DND-41 (cell line): ENCODE measurements around the gene AREG.

Experiments used
- ATAC-seq: fragments of 200-7000 bp; cut with Tn5 transposase; 3 replicates; pipeline ENCODE4 v1.9.1; 2021; ENCODE audit warnings: low read depth; ENCODE audit not compliant: insufficient read depth
- DNase-seq: peaks from one replicate; pipeline ENCODE4 v3.0.0-alpha.2; 2020
- H2AFZ ChIP-seq: 2 replicates; pipeline ENCODE4 v1.6.0; 2012; ENCODE audit warnings: low read depth, low read length
- H3K27ac ChIP-seq: 2 replicates; pipeline ENCODE4 v1.5.1; 2012; ENCODE audit warnings: low read length, inconsistent platforms
- H3K27me3 ChIP-seq: fragments of 200-600 bp; sonication (generic); 2 replicates; pipeline ENCODE4 v1.6.0; 2012; ENCODE audit warnings: low read length, mild to moderate bottlenecking, inconsistent platforms; ENCODE audit not compliant: insufficient read depth, poor library complexity
- H3K36me3 ChIP-seq: 2 replicates; pipeline ENCODE4 v1.5.1; 2012; ENCODE audit warnings: low read length, inconsistent platforms; ENCODE audit not compliant: insufficient read depth
- H3K4me1 ChIP-seq: 2 replicates; pipeline ENCODE4 v1.5.1; 2012; ENCODE audit warnings: mild to moderate bottlenecking, low read length; ENCODE audit not compliant: insufficient read depth
- H3K4me2 ChIP-seq: 2 replicates; pipeline ENCODE4 v1.6.0; 2012; ENCODE audit warnings: mild to moderate bottlenecking, moderate library complexity, low read length, inconsistent platforms; ENCODE audit not compliant: insufficient read depth
- H3K4me3 ChIP-seq, 2 experiments: fragments of 200-600 bp in 1 of 2; shearing (Covaris generic) in 1 of 2; 2 replicates each; pipeline ENCODE4 v1.5.1; 2012 to 2016; ENCODE audit warnings: inconsistent platforms in 2 of 2, low read length in 2 of 2, mild to moderate bottlenecking in 2 of 2, low read depth in 1 of 2, moderate library complexity in 1 of 2
- H3K79me2 ChIP-seq: 2 replicates; pipeline ENCODE4 v1.6.0; 2012; ENCODE audit warnings: low read length, inconsistent platforms; ENCODE audit not compliant: insufficient read depth
- H3K9ac ChIP-seq: 2 replicates; pipeline ENCODE4 v1.6.0; 2012; ENCODE audit warnings: low read depth, mild to moderate bottlenecking, inconsistent platforms, low read length, moderate library complexity
- H3K9me3 ChIP-seq: 2 replicates; pipeline ENCODE4 v1.5.1; 2012; ENCODE audit warnings: low read length, moderate library complexity, mild to moderate bottlenecking, inconsistent platforms; ENCODE audit not compliant: insufficient read depth, severe bottlenecking
- H4K20me1 ChIP-seq: 2 replicates; pipeline ENCODE4 v1.6.0; 2012; ENCODE audit warnings: low read length; ENCODE audit not compliant: insufficient read depth
- EZH2 ChIP-seq: IDR thresholded peaks from 3 replicates; pipeline ENCODE4 v1.6.1; 2012; ENCODE audit warnings: borderline replicate concordance, low read depth, mild to moderate bottlenecking, moderate library complexity, low read length, inconsistent platforms; ENCODE audit not compliant: severe bottlenecking
- TF ChIP-seq, protein P1 (sequence below): IDR thresholded peaks from 2 replicates; pipeline ENCODE4 v1.5.1; 2012; ENCODE audit warnings: borderline replicate concordance, low read length, moderate library complexity, mild to moderate bottlenecking; ENCODE audit not compliant: poor library complexity, severe bottlenecking; ENCODE audit errors: extremely low read depth

AREG gene

DNA sequence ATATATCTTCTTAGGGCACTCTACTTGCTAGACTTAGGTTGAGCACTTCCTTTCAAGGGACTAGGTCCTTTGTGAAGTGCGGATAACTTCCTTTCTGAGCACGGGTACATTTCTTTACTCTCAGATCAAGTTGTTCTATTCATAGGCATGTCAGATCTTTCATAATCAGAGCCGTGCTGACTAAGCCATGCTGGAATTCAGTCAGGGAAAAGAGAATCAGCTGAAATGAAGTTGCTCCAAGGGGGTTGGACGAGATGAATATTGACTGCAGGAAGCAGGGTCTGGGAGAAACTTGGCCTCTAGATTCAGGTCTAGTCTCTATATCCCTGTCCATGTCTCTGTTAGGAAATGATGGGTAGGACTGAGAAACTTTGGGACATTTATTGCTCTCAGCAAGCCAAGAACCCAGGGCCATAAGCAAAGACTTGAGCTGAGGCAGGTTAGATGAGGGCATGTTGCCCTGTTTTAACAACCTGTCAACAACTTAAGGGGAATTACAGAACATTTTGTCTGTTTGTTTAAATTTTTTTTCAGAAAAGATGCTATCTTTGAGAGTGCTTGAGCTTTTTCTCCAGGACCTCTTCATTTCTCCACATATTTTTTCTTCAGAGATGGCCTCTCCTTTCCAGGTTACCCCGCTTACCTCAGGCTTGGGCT lies 28.3 kb downstream of the AREG start:
- H3K4me1 ChIP-seq: no peaks in the 10 kb centered on the region
- H3K4me3 ChIP-seq: no peak overlapping the region
- no peaks in the 10 kb centered on the region for H3K79me2 ChIP-seq
- no peak overlapping the region for H3K27ac ChIP-seq
- DNase-seq (no peak), ATAC-seq (no peak)
- no peak overlapping the region for H3K9ac ChIP-seq
- H4K20me1 ChIP-seq: no peaks in the 10 kb centered on the region
- no peaks in the 10 kb centered on the region for H3K36me3 ChIP-seq
- TF ChIP-seq EZH2: no peak
- TF ChIP-seq, protein P1, sequence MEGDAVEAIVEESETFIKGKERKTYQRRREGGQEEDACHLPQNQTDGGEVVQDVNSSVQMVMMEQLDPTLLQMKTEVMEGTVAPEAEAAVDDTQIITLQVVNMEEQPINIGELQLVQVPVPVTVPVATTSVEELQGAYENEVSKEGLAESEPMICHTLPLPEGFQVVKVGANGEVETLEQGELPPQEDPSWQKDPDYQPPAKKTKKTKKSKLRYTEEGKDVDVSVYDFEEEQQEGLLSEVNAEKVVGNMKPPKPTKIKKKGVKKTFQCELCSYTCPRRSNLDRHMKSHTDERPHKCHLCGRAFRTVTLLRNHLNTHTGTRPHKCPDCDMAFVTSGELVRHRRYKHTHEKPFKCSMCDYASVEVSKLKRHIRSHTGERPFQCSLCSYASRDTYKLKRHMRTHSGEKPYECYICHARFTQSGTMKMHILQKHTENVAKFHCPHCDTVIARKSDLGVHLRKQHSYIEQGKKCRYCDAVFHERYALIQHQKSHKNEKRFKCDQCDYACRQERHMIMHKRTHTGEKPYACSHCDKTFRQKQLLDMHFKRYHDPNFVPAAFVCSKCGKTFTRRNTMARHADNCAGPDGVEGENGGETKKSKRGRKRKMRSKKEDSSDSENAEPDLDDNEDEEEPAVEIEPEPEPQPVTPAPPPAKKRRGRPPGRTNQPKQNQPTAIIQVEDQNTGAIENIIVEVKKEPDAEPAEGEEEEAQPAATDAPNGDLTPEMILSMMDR: no peak
- no peak overlapping the region for H3K4me2 ChIP-seq
- H3K9me3 ChIP-seq: no peaks in the 10 kb centered on the region
- H3K27me3 ChIP-seq: no peaks in the 10 kb centered on the region
- H2AFZ ChIP-seq: no peak overlapping the region

DNA sequence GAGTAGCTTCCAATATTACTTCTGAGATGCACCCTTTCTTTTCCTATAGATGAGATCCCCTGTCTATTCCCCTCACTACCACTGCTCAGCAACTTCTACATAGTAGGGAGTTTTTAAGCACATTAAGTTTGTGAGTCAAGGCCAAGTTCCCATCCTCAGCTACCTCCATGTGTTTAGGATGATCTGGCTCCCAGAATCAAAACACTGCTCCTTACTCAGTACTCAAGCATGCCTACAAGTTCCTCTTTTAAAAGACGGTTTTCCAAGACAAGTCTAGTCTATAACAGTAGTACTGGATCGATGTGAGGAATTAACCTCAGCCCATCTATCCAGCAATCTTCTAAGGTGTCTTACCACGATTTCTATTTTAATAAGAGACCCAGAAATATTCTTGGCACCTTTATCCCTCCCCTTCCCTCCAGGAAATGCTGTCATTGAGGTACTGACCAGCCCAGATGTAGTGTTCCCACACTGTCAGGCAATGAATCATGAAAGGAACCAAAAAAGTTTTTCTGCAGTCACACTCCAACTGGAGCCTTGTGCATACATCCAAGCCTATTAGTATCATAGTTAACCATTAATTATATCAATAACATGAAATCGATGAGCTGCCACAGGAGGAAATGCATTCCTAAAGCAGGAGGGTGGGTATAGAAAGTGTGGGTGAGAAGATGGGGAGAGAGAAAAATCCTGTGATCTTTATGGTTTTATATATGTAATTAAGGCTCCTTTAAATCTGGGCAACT lies 29.6 kb downstream of the AREG start:
- DNase-seq: no peak
- Histone ChIP-seq H3K27ac (no peak overlapping the region), H4K20me1 (no peaks in the 10 kb centered on the region), H3K4me3 (no peak overlapping the region), H3K4me1 (no peaks in the 10 kb centered on the region), H2AFZ (no peak overlapping the region), H3K27me3 (no peaks in the 10 kb centered on the region), H3K36me3 (no peaks in the 10 kb centered on the region), H3K9ac (no peak overlapping the region), H3K4me2 (no peak overlapping the region), H3K79me2 (no peaks in the 10 kb centered on the region), H3K9me3 (no peaks in the 10 kb centered on the region)
- TF ChIP-seq, protein P1: no peak
- TF ChIP-seq EZH2: no peak
- ATAC-seq: no peak

DNA sequence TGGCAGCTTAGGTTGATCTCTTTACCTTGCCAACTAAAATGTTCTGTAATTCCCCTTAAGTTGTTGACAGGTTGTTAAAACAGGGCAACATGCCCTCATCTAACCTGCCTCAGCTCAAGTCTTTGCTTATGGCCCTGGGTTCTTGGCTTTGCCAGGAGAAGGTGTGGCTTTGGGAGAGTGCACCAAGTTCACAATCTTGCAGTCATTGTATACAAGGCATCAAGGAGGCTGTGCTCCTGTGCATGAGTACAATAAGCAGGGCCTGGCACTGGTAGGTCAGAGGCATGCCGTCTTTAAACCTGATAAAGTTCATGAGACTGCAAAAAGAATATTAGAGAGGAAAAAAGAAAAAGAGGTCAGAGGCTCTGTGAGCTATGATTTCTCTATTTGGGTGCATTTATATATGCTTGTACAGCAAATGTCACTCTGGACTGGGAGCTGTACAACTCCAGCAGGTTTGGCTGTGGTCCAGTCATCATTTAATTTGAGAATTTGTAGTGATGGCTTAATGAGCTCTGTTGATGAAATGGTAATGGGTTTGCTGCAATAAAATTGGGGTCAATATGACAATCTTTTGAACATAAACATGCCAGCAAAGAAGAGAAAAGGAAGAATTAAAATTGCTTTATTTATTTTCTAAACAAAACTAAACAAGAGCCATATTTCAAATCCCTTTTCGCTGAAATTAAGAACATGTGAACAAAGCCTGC lies 30.3 kb downstream of the AREG start:
- no peak overlapping the region for H3K4me2 ChIP-seq
- H3K9me3 ChIP-seq: no peaks in the 10 kb centered on the region
- H3K9ac ChIP-seq: no peak overlapping the region
- H3K4me3 ChIP-seq: no peak overlapping the region
- TF ChIP-seq, protein P1: no peak
- no peak for TF ChIP-seq EZH2
- ATAC-seq (no peak), DNase-seq (no peak)
- no peaks in the 10 kb centered on the region for H3K27me3 ChIP-seq
- H3K36me3 ChIP-seq: no peaks in the 10 kb centered on the region
- H2AFZ ChIP-seq: no peak overlapping the region
- no peaks in the 10 kb centered on the region for H4K20me1 ChIP-seq
- H3K27ac ChIP-seq: no peak overlapping the region
- H3K4me1 ChIP-seq: no peaks in the 10 kb centered on the region
- no peaks in the 10 kb centered on the region for H3K79me2 ChIP-seq
